Measurements from ENCODE around the gene HBQ1.
"Not testable (repeated sequence)": the region's sequence is repeated elsewhere in the genome, so short reads cannot be mapped to it uniquely, and the experiment has no call there.

Gene HBQ1

GRCh38 chr16:175011-175949 lies 5.0 kb upstream of the HBQ1 start:
- peaks cover 64% of the 10 kb centered on the region for H3K27me3 ChIP-seq (ENCODE audit: insufficient read depth, low read depth)
- H3K4me3 ChIP-seq (IDR thresholded peaks at IDR 0.05; ENCODE audit: insufficient read depth, low read depth, low read length) = no peak overlapping the region
- no peak overlapping the region for H3K4me2 ChIP-seq
- no peak for TF ChIP-seq CTCF (conservative IDR thresholded peaks at IDR 0.05; ENCODE audit: low read depth, low read length)
- no peaks in the 10 kb centered on the region for H3K36me3 ChIP-seq (ENCODE audit: insufficient read depth)
- H3K9ac ChIP-seq = no peak overlapping the region
- H3K79me2 ChIP-seq (ENCODE audit: insufficient read depth, low read depth) = no peaks in the 10 kb centered on the region
- H3K27ac ChIP-seq = no peak overlapping the region
- H3K4me1 ChIP-seq (ENCODE audit: low read depth, poor library complexity, severe bottlenecking) = no peaks in the 10 kb centered on the region
- no peak overlapping the region for H2AFZ ChIP-seq (ENCODE audit: low read depth)
- H4K20me1 ChIP-seq (ENCODE audit: insufficient read depth) = no peaks in the 10 kb centered on the region

- not testable (repeated sequence) for H3K4me2 ChIP-seq; H3K27ac ChIP-seq; H3K4me1 ChIP-seq (ENCODE audit: low read depth, poor library complexity, severe bottlenecking); H3K4me3 ChIP-seq (IDR thresholded peaks at IDR 0.05; ENCODE audit: insufficient read depth, low read depth, low read length); H2AFZ ChIP-seq (ENCODE audit: low read depth); H3K36me3 ChIP-seq (ENCODE audit: insufficient read depth); H3K79me2 ChIP-seq (ENCODE audit: insufficient read depth, low read depth); H3K9ac ChIP-seq; H4K20me1 ChIP-seq (ENCODE audit: insufficient read depth)
- peaks cover 57% of the 10 kb centered on the region for H3K27me3 ChIP-seq (ENCODE audit: insufficient read depth, low read depth)
These were observed 4.3 kb upstream of the HBQ1 start for GRCh38 chr16:176006-176405.

GRCh38 chr16:176477-177382 lies 3.5 kb upstream of the HBQ1 start, which contains the start of gene HBA1:
TSS of gene HBA1 (plus strand) at chr16:176680. CDS start at chr16:176717, 37 bp downstream.
- H3K4me2 ChIP-seq; H4K20me1 ChIP-seq (ENCODE audit: insufficient read depth); H3K27ac ChIP-seq; H3K9ac ChIP-seq; H3K79me2 ChIP-seq (ENCODE audit: insufficient read depth, low read depth); H3K4me3 ChIP-seq (IDR thresholded peaks at IDR 0.05; ENCODE audit: insufficient read depth, low read depth, low read length); H2AFZ ChIP-seq (ENCODE audit: low read depth); H3K36me3 ChIP-seq (ENCODE audit: insufficient read depth): not testable (repeated sequence)
- H3K4me1 ChIP-seq (ENCODE audit: low read depth, poor library complexity, severe bottlenecking) = peaks cover 10% of the 10 kb centered on the region
- H3K27me3 ChIP-seq (ENCODE audit: insufficient read depth, low read depth) = peaks cover 50% of the 10 kb centered on the region

- Histone ChIP-seq H3K27me3 (ENCODE audit: insufficient read depth, low read depth) (peaks cover 49% of the 10 kb centered on the region), H3K4me2 (no peak overlapping the region), H3K4me3 (IDR thresholded peaks at IDR 0.05; ENCODE audit: insufficient read depth, low read depth, low read length) (no peak overlapping the region), H3K4me1 (ENCODE audit: low read depth, poor library complexity, severe bottlenecking) (peaks cover 10% of the 10 kb centered on the region), H3K9ac (no peak overlapping the region), H2AFZ (ENCODE audit: low read depth) (no peak overlapping the region), H3K79me2 (ENCODE audit: insufficient read depth, low read depth) (no peaks in the 10 kb centered on the region), H3K36me3 (ENCODE audit: insufficient read depth) (no peaks in the 10 kb centered on the region), H4K20me1 (ENCODE audit: insufficient read depth) (no peaks in the 10 kb centered on the region), H3K27ac (no peak overlapping the region)
- no peak for TF ChIP-seq CTCF (conservative IDR thresholded peaks at IDR 0.05; ENCODE audit: low read depth, low read length)
These were observed 2.9 kb upstream of the HBQ1 start for GRCh38 chr16:177394-177822.

GRCh38 chr16:177981-178667 lies 2.1 kb upstream of the HBQ1 start:
- no peak overlapping the region for H3K4me2 ChIP-seq
- no peaks in the 10 kb centered on the region for H3K79me2 ChIP-seq (ENCODE audit: insufficient read depth, low read depth)
- no peak overlapping the region for H2AFZ ChIP-seq (ENCODE audit: low read depth)
- H3K9ac ChIP-seq = no peak overlapping the region
- H3K4me1 ChIP-seq (ENCODE audit: low read depth, poor library complexity, severe bottlenecking) = peaks cover 10% of the 10 kb centered on the region
- no peak overlapping the region for H3K4me3 ChIP-seq (IDR thresholded peaks at IDR 0.05; ENCODE audit: insufficient read depth, low read depth, low read length)
- TF ChIP-seq CTCF (conservative IDR thresholded peaks at IDR 0.05; ENCODE audit: low read depth, low read length) = no peak
- H3K36me3 ChIP-seq (ENCODE audit: insufficient read depth) = no peaks in the 10 kb centered on the region
- H4K20me1 ChIP-seq (ENCODE audit: insufficient read depth) = no peaks in the 10 kb centered on the region
- H3K27ac ChIP-seq = no peak overlapping the region
- peaks cover 49% of the 10 kb centered on the region for H3K27me3 ChIP-seq (ENCODE audit: insufficient read depth, low read depth)
